Measurements from ENCODE around the gene KLF18. TPM values are rescaled to one million over a fixed set of nuclear protein-coding genes. Genes with fewer than 3 reads are reported as not detected.
"Not testable (repeated sequence)": the region's sequence is repeated elsewhere in the genome, so short reads cannot be mapped to it uniquely, and the experiment has no call there.

Gene KLF18
- total RNA-seq, 2 experiments from 2014 or later: not detected

DNA sequence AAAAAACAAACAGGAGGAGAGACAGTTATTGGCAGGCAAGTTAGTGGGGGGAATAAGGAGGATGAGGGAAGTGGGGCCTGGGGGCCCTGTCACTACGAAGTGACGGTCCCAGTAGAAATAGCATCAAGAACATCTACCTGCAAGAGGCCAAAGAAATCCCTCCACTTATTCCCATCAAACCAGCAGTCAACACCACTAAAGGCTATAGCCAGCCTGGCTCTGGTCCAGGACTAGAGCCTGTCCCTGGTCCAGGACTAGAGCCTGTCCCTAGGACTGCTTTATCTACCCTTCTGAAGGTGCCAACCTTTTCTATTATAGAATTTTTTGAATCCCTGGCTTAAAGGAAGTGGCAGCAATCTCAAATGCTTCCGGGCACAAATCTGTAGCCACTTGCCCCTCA is 3.2 kb downstream of the KLF18 start:
- DNase-seq: no peak
- Mint-ChIP-seq H3K4me1 (no peaks in the 10 kb centered on the region), H3K27me3 (peaks cover 6% of the 10 kb centered on the region), H3K4me3 (no peak overlapping the region), H3K27ac (no peak overlapping the region), H3K9me3 (no peaks in the 10 kb centered on the region), H3K36me3 (no peaks in the 10 kb centered on the region)

DNA sequence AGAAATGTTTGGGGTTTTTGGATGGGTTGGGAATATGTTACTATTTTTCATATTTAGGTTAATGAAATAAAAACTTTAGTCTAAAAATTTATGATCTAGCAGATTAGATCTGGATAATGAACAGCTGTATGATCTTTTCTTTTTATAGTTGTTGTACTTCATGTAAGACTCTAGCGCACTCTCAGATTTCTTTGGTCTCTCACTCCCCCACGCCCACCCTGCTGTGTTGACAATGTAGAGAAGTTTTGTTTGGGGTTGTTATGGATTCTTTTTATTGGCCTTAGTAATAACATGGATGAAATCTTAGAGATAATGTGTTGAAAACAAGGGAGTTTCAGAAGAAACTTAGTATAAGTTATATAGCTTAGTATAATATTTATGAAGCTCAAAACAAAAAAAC is 5.5 kb downstream of the KLF18 start:
- Mint-ChIP-seq H3K4me1 (no peaks in the 10 kb centered on the region), H3K27ac (no peak overlapping the region), H3K4me3 (no peak overlapping the region), H3K36me3 (no peaks in the 10 kb centered on the region), H3K9me3 (no peaks in the 10 kb centered on the region), H3K27me3 (peaks cover 7% of the 10 kb centered on the region)
- DNase-seq: no peak

DNA sequence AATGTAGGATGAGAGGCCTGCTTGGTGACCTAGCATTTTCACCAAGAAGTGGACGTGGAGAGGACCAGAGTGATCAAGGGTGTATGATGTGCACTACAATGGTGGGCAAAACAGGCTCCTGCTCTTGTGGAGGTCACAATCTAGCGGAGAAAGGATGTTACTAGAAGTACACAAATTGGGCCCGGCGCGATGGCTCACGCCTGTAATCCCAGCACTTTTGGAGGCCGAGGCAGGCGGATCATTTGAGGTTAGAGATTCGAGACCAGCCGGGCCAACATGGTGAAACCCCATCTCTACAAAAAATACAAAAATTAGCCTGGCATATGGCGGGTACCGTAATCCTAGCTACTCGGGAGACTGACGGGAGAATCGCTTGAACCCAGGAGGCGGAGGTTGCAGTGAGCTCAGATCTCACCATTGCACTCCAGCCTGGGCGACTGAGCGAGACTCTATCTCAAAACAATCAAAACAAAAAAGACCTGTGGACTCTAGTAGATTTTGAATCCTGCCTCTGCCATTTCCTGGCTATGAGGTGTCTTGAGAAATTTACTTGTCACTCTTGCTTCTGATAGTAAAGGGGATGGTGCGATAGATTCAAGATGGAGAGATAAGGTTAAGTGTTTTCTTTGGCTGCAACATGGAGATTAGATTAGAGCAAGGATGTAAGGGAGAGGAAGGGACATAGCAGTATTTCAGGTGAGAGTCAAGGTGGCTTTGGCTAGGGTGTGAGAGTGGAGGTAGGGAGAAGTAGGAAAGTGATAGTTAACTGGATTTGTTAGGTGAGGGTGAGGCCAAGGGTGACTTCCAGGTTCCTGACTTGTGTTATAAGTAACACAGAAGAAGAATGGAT is 7.1 kb downstream of the KLF18 start:
- H3K27me3 Mint-ChIP-seq: peaks cover 7% of the 10 kb centered on the region
- no peak overlapping the region for H3K27ac Mint-ChIP-seq
- H3K36me3 Mint-ChIP-seq: no peaks in the 10 kb centered on the region
- H3K4me1 Mint-ChIP-seq: no peaks in the 10 kb centered on the region
- H3K9me3 Mint-ChIP-seq: no peaks in the 10 kb centered on the region
- DNase-seq: no peak
- no peak overlapping the region for H3K4me3 Mint-ChIP-seq

DNA sequence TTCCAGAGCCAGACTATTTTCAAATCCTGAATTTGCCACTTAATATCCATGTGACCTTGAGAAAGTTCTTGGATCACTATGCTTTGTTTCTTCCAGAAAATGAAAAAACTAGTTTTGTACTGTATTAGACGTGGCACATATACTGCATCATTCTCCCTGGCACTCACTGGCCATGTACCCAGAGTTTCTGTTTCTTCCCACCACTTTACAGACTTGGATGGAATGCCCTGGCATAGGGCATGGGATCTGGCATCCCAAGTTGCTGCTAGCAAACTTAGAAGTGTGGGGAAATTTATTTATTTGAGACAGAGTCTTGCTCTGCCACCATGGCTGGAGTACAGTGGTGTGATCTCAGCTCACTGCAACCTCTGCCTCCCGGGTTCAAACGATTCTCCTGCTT is 10.0 kb downstream of the KLF18 start:
- DNase-seq: no peak
- no peaks in the 10 kb centered on the region for H3K36me3 Mint-ChIP-seq
- peaks cover 9% of the 10 kb centered on the region for H3K27me3 Mint-ChIP-seq
- H3K27ac Mint-ChIP-seq: no peak overlapping the region
- H3K4me1 Mint-ChIP-seq: no peaks in the 10 kb centered on the region
- no peak overlapping the region for H3K4me3 Mint-ChIP-seq
- H3K9me3 Mint-ChIP-seq: no peaks in the 10 kb centered on the region

DNA sequence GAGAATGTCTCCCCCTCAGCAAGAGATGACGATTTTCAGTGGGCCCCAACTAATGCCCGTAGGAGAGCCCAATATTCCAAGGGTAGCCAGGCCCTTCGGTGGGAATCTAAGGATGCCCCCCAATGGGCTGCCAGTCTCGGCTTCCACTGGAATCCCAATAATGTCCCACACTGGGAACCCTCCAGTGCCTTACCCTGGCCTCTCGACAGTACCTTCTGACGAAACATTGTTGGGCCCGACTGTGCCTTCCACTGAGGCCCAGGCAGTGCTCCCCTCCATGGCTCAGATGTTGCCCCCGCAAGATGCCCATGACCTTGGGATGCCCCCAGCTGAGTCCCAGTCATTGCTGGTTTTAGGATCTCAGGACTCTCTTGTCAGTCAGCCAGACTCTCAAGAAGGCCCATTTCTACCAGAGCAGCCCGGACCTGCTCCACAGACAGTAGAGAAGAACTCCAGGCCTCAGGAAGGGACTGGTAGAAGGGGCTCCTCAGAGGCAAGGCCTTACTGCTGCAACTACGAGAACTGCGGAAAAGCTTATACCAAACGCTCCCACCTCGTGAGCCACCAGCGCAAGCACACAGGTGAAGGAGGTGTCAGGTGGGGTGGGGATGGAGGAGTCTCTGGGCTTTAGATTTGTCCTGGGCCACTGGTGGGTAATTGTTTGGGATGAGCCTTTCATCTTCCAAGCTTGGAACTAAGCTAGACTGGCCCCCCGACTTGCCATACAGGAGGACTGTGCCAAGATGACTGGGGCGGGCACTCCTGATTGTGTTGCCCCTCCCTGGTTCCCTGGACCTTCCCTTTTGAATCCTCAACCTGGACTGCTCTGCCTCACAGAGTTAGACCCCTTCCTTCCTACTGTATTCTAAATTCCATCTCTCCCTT is 11.6 kb downstream of the KLF18 start:
- Mint-ChIP-seq H3K4me1 (no peaks in the 10 kb centered on the region), H3K4me3 (no peak overlapping the region), H3K36me3 (no peaks in the 10 kb centered on the region), H3K27me3 (peaks cover 16% of the 10 kb centered on the region), H3K27ac (no peak overlapping the region), H3K9me3 (no peaks in the 10 kb centered on the region)
- DNase-seq: no peak

DNA sequence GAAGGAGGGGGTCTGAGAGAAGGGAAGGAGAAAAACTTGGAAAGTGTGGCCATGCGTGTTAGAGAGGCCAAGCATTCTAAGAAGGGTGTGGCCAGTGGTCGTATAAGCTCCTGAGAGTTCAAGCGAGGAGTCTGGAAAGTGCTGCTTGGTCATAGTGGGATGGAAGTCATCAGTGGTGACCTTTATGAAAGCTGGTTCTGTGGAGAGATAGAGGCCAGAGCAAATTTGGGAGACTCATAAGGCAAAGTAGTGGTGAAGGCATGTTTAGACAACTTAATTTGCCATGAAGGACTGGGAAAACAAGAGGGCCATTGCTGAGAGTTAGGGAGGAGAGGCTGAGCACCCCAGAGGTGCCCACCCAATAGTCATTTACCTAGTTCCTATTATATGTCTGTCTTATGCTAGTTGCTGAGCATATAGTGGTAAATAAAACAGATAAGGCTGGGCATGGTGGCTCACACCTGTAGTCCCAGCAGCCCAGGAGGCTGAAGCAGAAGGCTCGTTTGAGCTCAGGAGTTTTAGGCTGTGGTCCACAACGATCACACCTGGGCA is 21.0 kb downstream of the KLF18 start:
- Mint-ChIP-seq H3K27ac (no peak overlapping the region), H3K4me3 (no peak overlapping the region), H3K36me3 (no peaks in the 10 kb centered on the region), H3K4me1 (no peaks in the 10 kb centered on the region), H3K9me3 (no peaks in the 10 kb centered on the region), H3K27me3 (peaks cover 18% of the 10 kb centered on the region)
- no peak for DNase-seq

DNA sequence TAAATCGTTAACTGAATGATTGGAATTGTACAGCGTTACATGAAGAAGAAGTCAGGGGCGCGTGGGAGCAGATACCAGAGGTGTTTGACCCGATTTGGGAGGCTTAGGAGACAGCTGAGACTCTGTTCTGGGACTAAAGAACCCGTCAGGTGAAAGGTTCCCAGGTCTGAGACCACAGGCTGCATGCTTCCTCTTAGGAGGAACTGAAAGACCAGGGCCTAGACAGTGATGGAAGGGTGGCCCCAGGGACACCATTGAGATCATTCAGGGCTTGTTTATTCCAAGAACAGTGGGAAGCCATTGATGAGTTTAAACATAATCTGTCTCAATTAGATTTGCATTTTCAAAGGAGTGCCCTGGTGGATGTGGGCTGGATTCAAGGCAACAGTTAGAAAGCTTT is 21.9 kb downstream of the KLF18 start:
- no peak overlapping the region for H3K4me3 Mint-ChIP-seq

DNA sequence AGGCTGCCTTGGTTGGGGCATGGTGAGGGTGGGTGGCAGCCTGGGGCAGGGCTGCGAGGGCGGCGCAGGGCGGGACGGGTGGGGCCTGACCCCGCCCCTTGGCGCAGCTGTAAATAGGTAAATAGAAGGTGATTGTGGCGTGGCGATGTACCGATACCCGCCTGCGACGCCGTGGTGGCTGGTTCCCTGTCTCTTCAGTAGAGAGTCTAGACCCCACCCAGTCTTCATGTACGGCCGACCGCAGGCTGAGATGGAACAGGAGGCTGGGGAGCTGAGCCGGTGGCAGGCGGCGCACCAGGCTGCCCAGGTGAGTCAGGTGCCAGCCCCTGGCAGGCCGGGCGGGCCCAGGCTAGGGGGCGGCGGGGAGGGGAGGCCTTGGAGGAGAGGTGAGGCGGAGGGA is 22.7 kb downstream of the KLF18 start, which contains the start of gene KLF17:
TSS of gene KLF17 (plus strand) at position 140 of the 400 bp plus-strand sequence. CDS start at position 227, 87 bp downstream.
- Mint-ChIP-seq H3K27ac (no peak within 1 kb of the TSS), H3K4me1 (no peaks in the 10 kb centered on the region), H3K36me3 (no peaks in the 10 kb centered on the region), H3K4me3 (no peak within 1 kb of the TSS), H3K27me3 (peaks cover 16% of the 10 kb centered on the region), H3K9me3 (no peaks in the 10 kb centered on the region)
- no peak for DNase-seq

More for the DNA sequence above, 21.9 kb downstream of the KLF18 start:
- no peaks in the 10 kb centered on the region for H3K9me3 Mint-ChIP-seq
- no peaks in the 10 kb centered on the region for H3K36me3 Mint-ChIP-seq
- H3K27me3 Mint-ChIP-seq: peaks cover 16% of the 10 kb centered on the region
- H3K27ac Mint-ChIP-seq: no peak overlapping the region
- no peak for DNase-seq
- H3K4me1 Mint-ChIP-seq: no peaks in the 10 kb centered on the region

DNA sequence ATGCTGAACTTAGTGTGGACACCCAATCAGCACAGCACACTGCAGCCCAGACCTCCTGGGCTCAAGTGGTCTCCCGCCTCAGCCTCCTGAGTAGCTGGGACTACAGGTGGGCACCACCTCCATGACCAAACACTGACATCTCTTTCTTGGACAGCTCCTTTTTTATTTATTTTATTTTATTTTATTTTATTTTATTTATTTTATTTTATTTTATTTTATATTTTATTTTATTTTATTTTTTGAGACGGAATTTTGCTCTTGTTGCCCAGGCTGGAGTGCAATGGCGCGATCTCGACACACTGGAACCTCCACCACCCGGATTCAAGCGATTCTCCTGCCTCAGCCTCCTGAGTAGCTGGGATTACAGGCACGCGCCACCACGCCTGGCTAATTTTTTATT is 24.2 kb downstream of the KLF18 start:
- not testable (repeated sequence) for H3K36me3 Mint-ChIP-seq, H3K4me3 Mint-ChIP-seq, DNase-seq, H3K9me3 Mint-ChIP-seq, H3K4me1 Mint-ChIP-seq, H3K27ac Mint-ChIP-seq, H3K27me3 Mint-ChIP-seq

DNA sequence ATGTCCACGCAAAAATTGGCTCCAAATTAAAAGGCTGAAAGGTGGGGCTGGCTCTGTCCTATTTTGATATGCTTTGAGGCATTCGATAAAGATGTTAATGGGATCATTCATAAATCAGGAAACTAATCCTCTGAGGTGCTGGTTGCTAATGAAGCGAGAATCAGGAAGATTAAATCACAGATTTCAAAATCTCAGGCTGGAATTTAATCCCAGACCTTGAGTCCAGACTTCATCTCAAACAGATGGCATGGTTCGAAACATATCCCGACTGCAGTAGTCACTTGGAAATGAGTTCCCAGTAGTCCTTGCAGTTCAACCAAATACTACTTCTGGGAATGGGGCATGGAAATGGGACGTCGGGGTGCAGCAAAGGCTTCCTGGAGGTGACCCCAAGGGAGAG is 27.3 kb downstream of the KLF18 start:
- Mint-ChIP-seq H3K9me3 (no peaks in the 10 kb centered on the region), H3K4me1 (no peaks in the 10 kb centered on the region), H3K27me3 (no peaks in the 10 kb centered on the region), H3K27ac (no peak overlapping the region), H3K4me3 (no peak overlapping the region), H3K36me3 (no peaks in the 10 kb centered on the region)
- no peak for DNase-seq

DNA sequence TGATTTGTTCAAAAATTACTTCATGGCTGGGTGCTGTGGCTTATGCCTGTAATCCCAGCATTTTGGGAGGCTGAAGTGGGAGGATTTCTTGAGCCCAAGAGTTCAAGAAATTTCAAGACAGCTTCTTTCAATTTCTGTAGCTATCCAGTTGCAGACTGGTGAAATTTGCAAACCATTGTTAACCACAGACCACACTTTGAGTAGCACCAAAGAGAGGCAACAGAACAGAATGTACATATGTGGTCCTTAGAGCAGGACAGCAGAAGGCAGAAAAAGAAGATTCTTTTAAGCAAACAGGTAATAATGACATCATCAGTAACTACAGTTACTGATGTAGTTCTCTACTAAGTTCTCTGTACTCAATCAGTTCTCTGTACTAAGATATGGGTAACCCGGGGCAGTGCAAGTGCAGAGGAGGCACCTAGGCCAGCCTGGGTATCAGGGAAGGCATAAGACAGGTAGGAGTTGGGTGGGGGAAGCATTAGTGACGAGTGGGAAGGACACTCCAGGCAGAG is 28.3 kb downstream of the KLF18 start:
- no peak overlapping the region for H3K4me3 Mint-ChIP-seq
- no peak overlapping the region for H3K27ac Mint-ChIP-seq
- no peaks in the 10 kb centered on the region for H3K9me3 Mint-ChIP-seq
- H3K27me3 Mint-ChIP-seq: peaks cover 3% of the 10 kb centered on the region
- no peak for DNase-seq
- no peaks in the 10 kb centered on the region for H3K36me3 Mint-ChIP-seq
- H3K4me1 Mint-ChIP-seq: peaks cover 2% of the 10 kb centered on the region

DNA sequence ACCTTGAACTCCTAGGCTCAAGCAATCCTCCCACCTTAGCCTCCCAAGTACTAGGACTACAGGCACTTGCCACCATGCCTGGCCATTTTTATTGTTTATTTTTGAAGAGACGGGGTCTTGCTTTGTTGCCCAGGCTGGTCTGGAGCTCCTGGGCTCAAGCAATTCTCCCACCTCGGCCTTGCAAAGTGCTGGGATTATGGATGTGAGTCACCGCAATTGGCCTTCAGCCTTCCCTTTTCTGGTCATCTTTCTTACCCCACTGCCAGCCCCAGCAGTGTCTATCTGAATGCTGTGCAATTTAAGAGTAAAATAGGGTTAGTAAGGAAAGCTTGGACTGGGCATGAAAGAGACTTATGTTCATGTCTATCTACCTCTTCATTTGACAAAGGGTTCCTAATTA is 28.9 kb downstream of the KLF18 start:
- no peak overlapping the region for H3K27ac Mint-ChIP-seq
- no peak for DNase-seq
- H3K4me3 Mint-ChIP-seq: no peak overlapping the region
- peaks cover 4% of the 10 kb centered on the region for H3K4me1 Mint-ChIP-seq
- H3K27me3 Mint-ChIP-seq: peaks cover 8% of the 10 kb centered on the region
- no peaks in the 10 kb centered on the region for H3K9me3 Mint-ChIP-seq
- no peaks in the 10 kb centered on the region for H3K36me3 Mint-ChIP-seq

DNA sequence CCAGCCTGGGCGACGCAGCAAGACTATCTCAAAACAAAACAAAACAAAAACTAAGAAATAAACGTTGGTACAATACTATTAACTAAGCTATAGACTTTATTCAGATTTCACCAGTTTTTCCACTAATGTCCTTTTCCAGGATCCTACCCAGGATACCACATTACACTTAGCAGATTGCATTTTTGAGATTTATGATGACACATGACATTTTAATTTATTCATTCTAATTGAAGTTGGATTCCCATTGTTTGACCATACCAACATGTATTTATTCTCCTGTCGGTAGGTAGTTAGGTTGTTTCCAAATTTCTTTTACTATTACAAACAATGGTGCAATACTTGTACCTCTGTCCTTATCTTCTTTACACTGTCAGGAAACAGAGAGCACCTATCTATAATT is 29.6 kb downstream of the KLF18 start:
- Mint-ChIP-seq H3K9me3 (no peaks in the 10 kb centered on the region), H3K27ac (no peak overlapping the region), H3K36me3 (no peaks in the 10 kb centered on the region), H3K4me1 (peaks cover 4% of the 10 kb centered on the region), H3K27me3 (peaks cover 8% of the 10 kb centered on the region), H3K4me3 (no peak overlapping the region)
- DNase-seq: no peak

DNA sequence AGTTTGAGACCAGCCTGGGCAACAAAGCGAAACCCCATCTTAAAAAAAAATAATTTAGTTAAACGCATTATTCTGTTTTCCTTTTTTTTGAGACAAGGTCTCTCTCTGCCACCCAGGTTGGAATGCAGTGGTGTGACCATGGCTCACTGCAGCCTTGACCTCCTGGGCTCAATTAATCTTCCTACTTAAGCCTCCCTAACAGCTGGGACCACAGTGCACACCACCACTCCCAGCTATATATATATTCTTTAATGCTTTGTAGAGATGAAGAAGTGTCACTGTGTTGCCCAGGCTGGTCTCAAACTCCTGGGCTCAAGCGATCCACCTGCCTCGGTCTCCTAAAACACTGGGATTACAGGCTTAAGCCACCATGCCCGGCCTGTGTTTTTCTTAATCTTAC is 30.5 kb downstream of the KLF18 start:
- peaks cover 12% of the 10 kb centered on the region for H3K27me3 Mint-ChIP-seq
- no peak overlapping the region for H3K27ac Mint-ChIP-seq
- no peaks in the 10 kb centered on the region for H3K9me3 Mint-ChIP-seq
- DNase-seq: no peak
- H3K4me1 Mint-ChIP-seq: peaks cover 4% of the 10 kb centered on the region
- no peaks in the 10 kb centered on the region for H3K36me3 Mint-ChIP-seq
- no peak overlapping the region for H3K4me3 Mint-ChIP-seq

DNA sequence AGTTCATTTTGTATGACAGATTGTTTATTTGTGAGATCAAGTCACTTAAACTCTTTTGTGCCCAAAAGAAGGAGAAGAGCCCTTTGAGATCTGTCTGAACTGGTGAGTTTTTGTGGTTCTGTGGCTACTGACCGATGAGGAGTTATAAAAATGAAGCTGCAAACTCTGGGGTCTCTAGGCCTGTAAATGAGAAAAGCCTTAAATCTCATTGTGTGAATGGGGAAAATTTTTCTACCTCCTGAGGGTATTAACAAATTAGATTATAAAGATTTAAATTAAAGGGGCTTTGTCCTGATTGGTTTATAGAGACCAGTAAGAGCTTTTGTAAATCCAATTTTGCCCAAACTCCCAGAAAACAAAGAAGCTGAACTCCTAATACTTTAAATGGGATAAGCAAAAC is 32.5 kb downstream of the KLF18 start:
- Mint-ChIP-seq H3K27me3 (peaks cover 12% of the 10 kb centered on the region), H3K36me3 (no peaks in the 10 kb centered on the region), H3K27ac (no peak overlapping the region), H3K9me3 (no peaks in the 10 kb centered on the region), H3K4me1 (peaks cover 4% of the 10 kb centered on the region), H3K4me3 (no peak overlapping the region)
- DNase-seq: no peak
